SK-N-SH (cell line): Measurements from ENCODE around the gene C2CD4C.
"Not testable (repeated sequence)": the region's sequence is repeated elsewhere in the genome, so short reads cannot be mapped to it uniquely, and the experiment has no call there.

ENCODE experiments used
- CTCF ChIP-seq: fragments of 200-600 bp; sonication (generic); IDR thresholded peaks from 2 replicates; pipeline ENCODE4 v1.6.1; 2017; ENCODE audit warnings: antibody characterized with exemption, mild to moderate bottlenecking, moderate library complexity
- EZH2phosphoT487 ChIP-seq: fragments of 200-600 bp; sonication (generic); IDR thresholded peaks from 2 replicates; pipeline ENCODE4 v1.6.1; 2017; ENCODE audit warnings: low read depth, mixed run types, mild to moderate bottlenecking, antibody characterized with exemption, moderate library complexity, borderline replicate concordance
- FOXM1 ChIP-seq: IDR thresholded peaks from 2 replicates; pipeline ENCODE4 v1.4.0; 2012; ENCODE audit warnings: low read depth, mild to moderate bottlenecking
- PBX3 ChIP-seq: IDR thresholded peaks from 2 replicates; pipeline ENCODE4; 2012
- POLR2AphosphoS5 ChIP-seq: IDR thresholded peaks from 2 replicates; pipeline ENCODE4 v1.6.1; 2012; ENCODE audit warnings: low read depth, low read length
- SIN3A ChIP-seq: IDR thresholded peaks from 2 replicates; pipeline ENCODE4 v1.6.1; 2012; ENCODE audit warnings: low read depth, mild to moderate bottlenecking, low read length, moderate library complexity, borderline replicate concordance
- SMC3 ChIP-seq: IDR thresholded peaks from 2 replicates; pipeline ENCODE4 v1.6.1; 2012; ENCODE audit warnings: low read depth, low read length, improper control_type of control experiment
- USF2 ChIP-seq: fragments of 150-350 bp; IDR thresholded peaks from 2 replicates; pipeline ENCODE4 v1.6.1; 2017; ENCODE audit warnings: antibody characterized with exemption, low read length, low read depth, borderline replicate concordance
- ZBTB33 ChIP-seq: IDR thresholded peaks from 2 replicates; pipeline ENCODE4 v1.4.0; 2012; ENCODE audit warnings: low read depth, borderline replicate concordance

GRCh38 chr19:355536-355935 lies 53.4 kb downstream of the C2CD4C start:
- TF ChIP-seq SIN3A, ZBTB33, EZH2phosphoT487, CTCF, USF2, PBX3, POLR2AphosphoS5, FOXM1, SMC3: not testable (repeated sequence)
